Upper lobe of left lung (tissue), 6 donors: ENCODE results near the gene FAM180A. TPM values are rescaled to one million over a fixed set of nuclear protein-coding genes. Genes with fewer than 3 reads are reported as not detected.

ENCODE experiments used
- ATAC-seq, 2 donors: fragments of 200-7000 bp; cut with Tn5 transposase; one replicate each; pipeline ENCODE4 v1.9.1; 2022; ENCODE audit warnings: mild to moderate bottlenecking in 2 of 2, moderate library complexity in 2 of 2; ENCODE audit not compliant: low FRiP score in 2 of 2
- DNase-seq, 2 donors: peaks; one replicate each; pipeline ENCODE4 v3.0.0-alpha.2; 2019 to 2020
- H3K27ac ChIP-seq, 4 donors: fragments of 200-600 bp; sonication (generic); one replicate each; pipeline ENCODE4 v1.5.1; 2016 to 2019
- H3K27me3 ChIP-seq, 4 donors: fragments of 200-600 bp; sonication (generic); one replicate each; pipeline ENCODE4 v1.5.1; 2017 to 2019
- H3K36me3 ChIP-seq, 4 donors: fragments of 200-600 bp; sonication (generic); one replicate each; pipeline ENCODE4 v1.5.1; 2016 to 2019
- H3K4me1 ChIP-seq, 4 donors: fragments of 200-600 bp; sonication (generic); one replicate each; pipeline ENCODE4 v1.5.1; 2018 to 2019
- H3K4me3 ChIP-seq, 4 donors: fragments of 200-600 bp; sonication (generic); one replicate each; pipeline ENCODE4 v1.5.1; 2017 to 2019; ENCODE audit warnings: mild to moderate bottlenecking in 2 of 4, moderate library complexity in 1 of 4
- H3K9me3 ChIP-seq, 4 donors: fragments of 200-600 bp; sonication (generic); one replicate each; pipeline ENCODE4 v1.5.1; 2018 to 2019
- EP300 ChIP-seq, 4 donors: sonication (generic); formaldehyde crosslinking; IDR thresholded peaks; one replicate each; pipeline ENCODE4 v1.5.1; 2017; ENCODE audit warnings: antibody characterized with exemption in 4 of 4, control low read depth in 2 of 4
- POLR2A ChIP-seq, 4 donors: fragments of 450-650 bp; IDR thresholded peaks; one replicate each; pipeline ENCODE4 v1.5.1; 2016 to 2017; ENCODE audit warnings: antibody characterized with exemption in 4 of 4, mild to moderate bottlenecking in 2 of 4
- POLR2AphosphoS5 ChIP-seq, 2 donors: sonication (generic); formaldehyde crosslinking; IDR thresholded peaks; one replicate each; pipeline ENCODE4 v1.5.1; 2017; ENCODE audit warnings: antibody characterized with exemption in 2 of 2
- WGBS, 2 donors: methylation state at CpG; one replicate each; pipeline ENCODE4 v1.1.5; 2017 to 2018; 5-methylcytosine and 5-hydroxymethylcytosine counted together
- total RNA-seq, 6 donors: library from RNA; depleted of rRNA in 4 of 6; stranded (reverse); fragments of >200 nt in 4 of 6; gene quantifications; one replicate each; pipeline versions ENCODE4 v1.1.0 to v1.2.1, GENCODE V29; 2016 to 2021
- TF ChIP-seq, protein P1 (sequence below), 6 experiments: fragments of 450-650 bp in 4 of 6; fragments of 200-600 bp in 2 of 6; sonication (generic) in 2 of 6; IDR thresholded peaks; one replicate each; pipeline ENCODE4 v1.5.1; 2016 to 2019; ENCODE audit warnings: antibody characterized with exemption in 6 of 6
- donor health status: DM: no; HTN: no; CAD: no; lungs with moderate emphysema.
- donor health status: DM: no; HTN: yes; CAD: no; lungs with severe emphysema.

FAM180A gene
- total RNA-seq, 6 donors from 2014 or later, result 1.0 to 4.8 (median 2.5) TPM; not detected in 2

DNA sequence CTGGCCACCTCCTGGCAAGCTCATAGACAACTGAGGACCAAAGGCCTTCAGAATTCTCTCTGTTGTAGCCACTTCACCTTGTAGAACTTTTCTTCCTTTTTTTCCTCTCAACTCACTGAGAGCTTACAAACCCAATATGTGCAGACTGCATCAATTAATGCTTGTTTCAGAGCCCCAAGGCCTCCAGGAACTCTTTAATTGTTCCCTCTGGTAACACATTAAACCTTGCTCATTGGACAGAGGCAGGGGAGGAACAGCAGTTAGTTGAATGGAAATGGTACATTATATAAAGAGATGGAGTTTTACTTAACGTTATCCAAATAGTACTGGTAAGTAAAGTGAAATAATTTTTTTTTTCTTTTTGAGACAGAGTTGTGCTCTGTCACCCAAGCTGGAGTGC lies 61.1 kb downstream of the FAM180A start:
- H3K36me3 ChIP-seq, result peaks cover 0 to 10% (median 7%) of the 10 kb centered on the region in 4 donors
- H3K9me3 ChIP-seq, result no peaks in the 10 kb centered on the region
- WGBS, 2 donors, result 0 to 3% methylated on average over 1 of the region's 1 CpG
- no peak for ATAC-seq
- H3K27ac ChIP-seq, result no peak overlapping the region
- TF ChIP-seq, protein P1, sequence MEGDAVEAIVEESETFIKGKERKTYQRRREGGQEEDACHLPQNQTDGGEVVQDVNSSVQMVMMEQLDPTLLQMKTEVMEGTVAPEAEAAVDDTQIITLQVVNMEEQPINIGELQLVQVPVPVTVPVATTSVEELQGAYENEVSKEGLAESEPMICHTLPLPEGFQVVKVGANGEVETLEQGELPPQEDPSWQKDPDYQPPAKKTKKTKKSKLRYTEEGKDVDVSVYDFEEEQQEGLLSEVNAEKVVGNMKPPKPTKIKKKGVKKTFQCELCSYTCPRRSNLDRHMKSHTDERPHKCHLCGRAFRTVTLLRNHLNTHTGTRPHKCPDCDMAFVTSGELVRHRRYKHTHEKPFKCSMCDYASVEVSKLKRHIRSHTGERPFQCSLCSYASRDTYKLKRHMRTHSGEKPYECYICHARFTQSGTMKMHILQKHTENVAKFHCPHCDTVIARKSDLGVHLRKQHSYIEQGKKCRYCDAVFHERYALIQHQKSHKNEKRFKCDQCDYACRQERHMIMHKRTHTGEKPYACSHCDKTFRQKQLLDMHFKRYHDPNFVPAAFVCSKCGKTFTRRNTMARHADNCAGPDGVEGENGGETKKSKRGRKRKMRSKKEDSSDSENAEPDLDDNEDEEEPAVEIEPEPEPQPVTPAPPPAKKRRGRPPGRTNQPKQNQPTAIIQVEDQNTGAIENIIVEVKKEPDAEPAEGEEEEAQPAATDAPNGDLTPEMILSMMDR (IDR thresholded peaks at IDR 0.05), result no peak
- TF ChIP-seq POLR2AphosphoS5 (IDR thresholded peaks at IDR 0.05) (no peak), POLR2A (IDR thresholded peaks at IDR 0.05) (no peak), EP300 (IDR thresholded peaks at IDR 0.05) (no peak)
- H3K4me3 ChIP-seq, result no peak overlapping the region
- H3K4me1 ChIP-seq, result peaks cover 0 to 10% (median 0%) of the 10 kb centered on the region in 4 donors
- DNase-seq, result no peak
- H3K27me3 ChIP-seq, result no peaks in the 10 kb centered on the region

DNA sequence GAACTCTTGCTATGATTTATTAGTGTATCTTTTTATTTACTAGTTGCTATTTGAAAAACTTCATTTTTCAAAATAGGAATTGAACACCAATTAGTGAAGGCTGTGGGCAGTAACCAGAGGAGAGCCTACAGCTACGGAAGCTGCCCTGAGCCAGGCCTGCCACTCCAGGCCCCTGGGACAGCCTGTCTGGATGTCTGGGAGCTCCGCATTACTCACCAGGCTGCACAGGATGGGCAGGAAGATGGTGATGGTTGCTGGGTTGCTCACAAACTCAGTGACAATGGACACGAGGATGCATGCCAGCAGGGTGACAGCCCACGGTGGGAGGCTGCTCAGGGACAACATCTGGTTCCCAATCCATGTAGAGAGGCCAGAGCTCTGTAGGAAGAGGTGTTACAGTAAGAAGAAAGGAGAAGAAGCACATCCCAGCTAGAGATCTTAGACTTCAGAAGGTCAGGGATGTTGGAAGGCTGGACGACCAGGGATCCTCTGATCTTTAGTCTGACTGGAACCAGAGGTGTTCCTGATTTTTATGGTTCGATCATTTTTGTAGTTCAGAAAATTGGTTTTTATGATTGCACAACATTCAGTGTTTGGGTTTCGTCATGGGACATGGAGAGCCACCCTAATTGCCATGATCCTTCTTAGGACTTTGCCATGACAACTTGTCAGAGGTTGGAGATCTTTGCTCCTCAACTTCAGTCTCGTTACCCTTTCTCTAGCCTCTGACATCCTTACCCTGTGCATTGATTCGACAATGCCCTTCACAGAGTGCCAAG lies 63.1 kb downstream of the FAM180A start:
- no peak overlapping the region for H3K4me3 ChIP-seq
- H3K36me3 ChIP-seq, result peaks cover 0 to 3% (median 0%) of the 10 kb centered on the region in 4 donors
- H3K27ac ChIP-seq, result no peak overlapping the region
- no peak for ATAC-seq
- H3K4me1 ChIP-seq, result peaks cover 0 to 10% (median 3%) of the 10 kb centered on the region in 4 donors
- 88 to 89% methylated on average over 9 of the region's 9 CpGs for WGBS, 2 donors
- DNase-seq, result no peak
- H3K27me3 ChIP-seq, result no peaks in the 10 kb centered on the region
- no peak for TF ChIP-seq POLR2A (IDR thresholded peaks at IDR 0.05)
- TF ChIP-seq, protein P1 (IDR thresholded peaks at IDR 0.05), result no peak
- no peak for TF ChIP-seq EP300 (IDR thresholded peaks at IDR 0.05)
- TF ChIP-seq POLR2AphosphoS5 (IDR thresholded peaks at IDR 0.05), result no peak
- H3K9me3 ChIP-seq, result no peaks in the 10 kb centered on the region

DNA sequence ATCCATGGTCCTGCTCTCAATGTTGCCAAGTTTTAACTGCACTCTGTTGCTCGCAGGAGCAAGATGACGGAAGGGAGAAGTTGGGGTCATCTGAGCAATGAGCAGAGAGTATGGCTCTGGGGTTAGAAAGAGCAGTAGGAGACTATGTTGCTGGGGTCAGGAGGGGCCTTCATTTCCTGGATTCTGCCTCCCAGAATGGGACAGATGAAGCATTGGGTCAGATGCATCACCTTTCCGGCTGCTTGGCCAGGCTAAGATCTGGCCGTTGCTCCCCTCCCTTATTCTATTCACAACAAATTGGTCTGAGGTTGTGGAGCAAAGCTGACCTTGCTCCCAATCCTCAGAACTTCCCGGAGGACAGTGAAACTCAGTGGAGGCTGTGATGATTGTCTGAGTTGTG lies 63.9 kb downstream of the FAM180A start:
- DNase-seq (no peak), ATAC-seq (no peak)
- TF ChIP-seq EP300 (IDR thresholded peaks at IDR 0.05), result no peak
- TF ChIP-seq, protein P1 (IDR thresholded peaks at IDR 0.05), result no peak
- TF ChIP-seq POLR2AphosphoS5 (IDR thresholded peaks at IDR 0.05), result no peak
- TF ChIP-seq POLR2A (IDR thresholded peaks at IDR 0.05), result no peak
- H3K4me3 ChIP-seq, result no peak overlapping the region
- no peaks in the 10 kb centered on the region for H3K9me3 ChIP-seq
- H3K36me3 ChIP-seq, result peaks cover 0 to 3% (median 0%) of the 10 kb centered on the region in 4 donors
- H3K4me1 ChIP-seq, result peaks cover 0 to 10% (median 3%) of the 10 kb centered on the region in 4 donors
- no peaks in the 10 kb centered on the region for H3K27me3 ChIP-seq
- 84 to 97% methylated on average over 4 to 5 of the region's 5 CpGs for WGBS, 2 donors
- no peak overlapping the region for H3K27ac ChIP-seq

DNA sequence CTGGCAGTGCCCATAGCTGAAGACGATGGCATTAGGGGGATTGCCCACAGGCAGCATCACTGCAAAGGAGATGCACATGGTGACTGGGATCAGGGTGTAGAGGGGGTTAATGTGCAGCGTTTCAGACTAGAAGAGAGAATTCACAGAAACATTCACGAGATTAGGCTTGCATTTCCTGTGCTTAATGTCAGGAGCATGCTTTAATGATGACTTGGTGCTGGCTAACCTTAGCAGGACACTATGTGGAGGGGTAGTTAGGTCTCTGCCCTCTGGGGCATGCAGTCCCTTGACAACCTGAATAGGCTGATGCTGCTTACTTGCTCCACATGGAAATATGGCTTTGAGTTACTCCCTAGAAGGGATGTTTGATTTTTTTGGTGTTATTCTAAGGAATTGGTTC lies 64.5 kb downstream of the FAM180A start:
- TF ChIP-seq POLR2A (IDR thresholded peaks at IDR 0.05), result no peak
- TF ChIP-seq, protein P1 (IDR thresholded peaks at IDR 0.05), result no peak
- no peak for TF ChIP-seq EP300 (IDR thresholded peaks at IDR 0.05)
- no peak for TF ChIP-seq POLR2AphosphoS5 (IDR thresholded peaks at IDR 0.05)
- Histone ChIP-seq H3K4me1 (peaks cover 0 to 10% (median 3%) of the 10 kb centered on the region in 4 donors), H3K4me3 (no peak overlapping the region), H3K36me3 (peaks cover 0 to 6% (median 1%) of the 10 kb centered on the region in 4 donors), H3K27me3 (no peaks in the 10 kb centered on the region), H3K27ac (no peak overlapping the region), H3K9me3 (no peaks in the 10 kb centered on the region)
- 59% methylated on average over 3 of the region's 3 CpGs for WGBS, 2 donors
- ATAC-seq, result peak in 1 of 2 donors; percentile 10
- DNase-seq, result no peak
